VCaP (cell line): Measurements from ENCODE around the gene TDRD3.

Experiments used
- H3K27ac ChIP-seq: fragments of 450-650 bp; 2 replicates; pipeline ENCODE4 v1.5.1; 2017
- CTCF ChIP-seq: fragments of 450-650 bp; conservative IDR thresholded peaks from 2 replicates; pipeline ENCODE4 v1.5.1; 2017; ENCODE audit warnings: mild to moderate bottlenecking, moderate library complexity

TDRD3 gene

GRCh38 chr13:60463787-60464186 lies 66.8 kb downstream of the TDRD3 start:
- TF ChIP-seq CTCF, result no peak

GRCh38 chr13:60467098-60467497 lies 70.1 kb downstream of the TDRD3 start:
- no peak overlapping the region for H3K27ac ChIP-seq
- no peak for TF ChIP-seq CTCF

More at GRCh38 chr13:60463787-60464186, 66.8 kb downstream of the TDRD3 start:
- no peak overlapping the region; the same call in 1 of the 2 replicates for H3K27ac ChIP-seq

GRCh38 chr13:60479273-60479672 lies 82.3 kb downstream of the TDRD3 start:
- H3K27ac ChIP-seq, result no peak overlapping the region
- TF ChIP-seq CTCF, result no peak

- H3K27ac ChIP-seq, result no peak overlapping the region
- no peak for TF ChIP-seq CTCF
Observed at GRCh38 chr13:60482012-60482411, 85.0 kb downstream of the TDRD3 start.

GRCh38 chr13:60484865-60485264 lies 87.8 kb downstream of the TDRD3 start:
- TF ChIP-seq CTCF, result no peak

GRCh38 chr13:60491531-60491930 lies 94.5 kb downstream of the TDRD3 start:
- no peak overlapping the region for H3K27ac ChIP-seq
- no peak for TF ChIP-seq CTCF

More at GRCh38 chr13:60484865-60485264, 87.8 kb downstream of the TDRD3 start:
- H3K27ac ChIP-seq, result no peak overlapping the region

GRCh38 chr13:60492187-60492586 lies 95.2 kb downstream of the TDRD3 start:
- TF ChIP-seq CTCF, result no peak
- H3K27ac ChIP-seq, result no peak overlapping the region
